ENCODE measurements around the gene ZMYND10.

The ZMYND10 gene

GRCh38 chr3:50342813-50343633 lies 2.5 kb downstream of the ZMYND10 start:
- Mint-ChIP-seq H3K4me1 (ENCODE audit: low read depth) (peaks cover 35% of the 10 kb centered on the region), H3K27ac (peak overlapping the region; percentile 41), H3K4me3 (no peak overlapping the region), H3K27me3 (ENCODE audit: low read depth) (no peaks in the 10 kb centered on the region), H3K36me3 (ENCODE audit: low read depth) (peaks cover 23% of the 10 kb centered on the region), H3K9me3 (no peaks in the 10 kb centered on the region)

- Mint-ChIP-seq H3K27me3 (ENCODE audit: low read depth) (no peaks in the 10 kb centered on the region), H3K4me1 (ENCODE audit: low read depth) (peaks cover 30% of the 10 kb centered on the region), H3K9me3 (no peaks in the 10 kb centered on the region), H3K27ac (peak overlapping the region; percentile 62), H3K4me3 (no peak overlapping the region), H3K36me3 (ENCODE audit: low read depth) (peaks cover 18% of the 10 kb centered on the region)
These were observed 3.4 kb downstream of the ZMYND10 start for GRCh38 chr3:50341996-50342650.

DNA sequence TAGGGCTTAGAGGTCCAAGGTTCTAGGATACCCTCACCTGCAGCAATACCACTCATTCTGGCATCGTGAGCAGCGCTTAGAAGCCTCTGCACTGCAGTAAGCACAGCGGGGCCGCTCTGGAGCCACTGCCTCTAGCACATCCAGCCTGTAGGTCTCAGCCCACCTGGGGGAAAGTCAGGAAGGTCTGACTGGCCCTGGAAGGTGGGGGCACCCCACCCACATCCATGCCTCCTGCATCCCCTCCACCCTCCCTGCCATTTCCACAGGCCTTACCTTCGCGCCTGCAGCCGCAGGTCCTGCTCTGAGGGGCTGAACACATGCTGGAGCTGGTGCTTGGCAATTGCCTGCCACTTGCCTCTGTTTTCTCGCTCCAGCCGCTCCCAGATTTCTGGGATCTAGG lies 4.0 kb downstream of the ZMYND10 start:
- Mint-ChIP-seq H3K27me3 (ENCODE audit: low read depth) (no peaks in the 10 kb centered on the region), H3K4me3 (peak overlapping the region; percentile 78), H3K27ac (peak overlapping the region; percentile 88), H3K36me3 (ENCODE audit: low read depth) (peaks cover 19% of the 10 kb centered on the region), H3K4me1 (ENCODE audit: low read depth) (peaks cover 31% of the 10 kb centered on the region), H3K9me3 (no peaks in the 10 kb centered on the region)

DNA sequence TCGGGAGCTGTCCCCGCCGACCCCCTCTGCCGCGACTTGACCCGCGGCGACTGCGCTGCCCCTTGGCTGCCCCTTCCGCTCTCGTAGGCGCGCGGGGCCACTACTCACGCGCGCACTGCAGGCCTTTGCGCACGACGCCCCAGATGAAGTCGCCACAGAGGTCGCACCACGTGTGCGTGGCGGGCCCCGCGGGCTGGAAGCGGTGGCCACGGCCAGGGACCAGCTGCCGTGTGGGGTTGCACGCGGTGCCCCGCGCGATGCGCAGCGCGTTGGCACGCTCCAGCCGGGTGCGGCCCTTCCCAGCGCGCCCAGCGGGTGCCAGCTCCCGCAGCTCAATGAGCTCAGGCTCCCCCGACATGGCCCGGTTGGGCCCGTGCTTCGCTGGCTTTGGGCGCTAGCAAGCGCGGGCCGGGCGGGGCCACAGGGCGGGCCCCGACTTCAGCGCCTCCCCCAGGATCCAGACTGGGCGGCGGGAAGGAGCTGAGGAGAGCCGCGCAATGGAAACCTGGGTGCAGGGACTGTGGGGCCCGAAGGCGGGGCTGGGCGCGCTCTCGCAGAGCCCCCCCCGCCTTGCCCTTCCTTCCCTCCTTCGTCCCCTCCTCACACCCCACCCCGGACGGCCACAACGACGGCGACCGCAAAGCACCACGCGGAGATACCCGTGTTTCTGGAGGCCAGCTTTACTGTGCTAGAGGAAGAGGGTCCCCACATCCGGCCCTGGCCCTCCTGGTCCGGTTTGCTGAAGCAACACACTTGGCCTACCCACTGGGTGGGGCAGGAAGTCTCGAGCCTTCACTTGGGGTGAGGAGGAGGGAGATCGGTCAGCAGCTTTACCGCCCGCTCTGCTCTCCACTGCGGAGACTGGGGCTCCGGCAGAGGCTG lies 4.8 kb downstream of the ZMYND10 start, which contains the start of gene RASSF1:
Gene RASSF1 (minus strand): TSS at position 389 of the 882 bp plus-strand sequence. CDS start 31 bp downstream, at position 358.
- Mint-ChIP-seq H3K27me3 (ENCODE audit: low read depth) (no peaks in the 10 kb centered on the region), H3K27ac (peak within 1 kb of the TSS; percentile 94), H3K9me3 (no peaks in the 10 kb centered on the region), H3K4me1 (ENCODE audit: low read depth) (peaks cover 35% of the 10 kb centered on the region), H3K36me3 (ENCODE audit: low read depth) (peaks cover 27% of the 10 kb centered on the region), H3K4me3 (peak within 1 kb of the TSS; percentile 95)

DNA sequence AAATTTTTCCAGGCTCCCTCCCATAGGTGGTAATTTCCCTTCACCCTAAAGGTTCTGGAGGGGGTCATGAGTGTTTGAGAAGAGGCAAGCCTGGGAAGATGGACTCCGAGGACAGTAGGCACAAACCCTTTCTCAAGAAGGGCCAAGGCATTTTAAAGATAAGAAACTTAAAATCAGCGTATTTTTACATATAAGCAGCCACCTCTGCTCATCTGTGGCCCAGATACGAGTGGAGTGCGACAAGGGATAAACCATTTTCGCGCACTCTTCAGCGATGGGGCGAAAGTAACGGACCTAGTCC lies 5.4 kb downstream of the ZMYND10 start:
- Mint-ChIP-seq H3K36me3 (ENCODE audit: low read depth) (peaks cover 31% of the 10 kb centered on the region), H3K27ac (peak overlapping the region; percentile 94), H3K4me3 (peak overlapping the region; percentile 95), H3K27me3 (ENCODE audit: low read depth) (no peaks in the 10 kb centered on the region), H3K4me1 (ENCODE audit: low read depth) (peaks cover 36% of the 10 kb centered on the region), H3K9me3 (no peaks in the 10 kb centered on the region)

GRCh38 chr3:50339485-50340146 lies 5.9 kb downstream of the ZMYND10 start:
- Mint-ChIP-seq H3K27me3 (ENCODE audit: low read depth) (no peaks in the 10 kb centered on the region), H3K27ac (peak overlapping the region; percentile 94), H3K4me3 (peak overlapping the region; percentile 95), H3K36me3 (ENCODE audit: low read depth) (peaks cover 31% of the 10 kb centered on the region), H3K4me1 (ENCODE audit: low read depth) (peaks cover 36% of the 10 kb centered on the region), H3K9me3 (no peaks in the 10 kb centered on the region)

DNA sequence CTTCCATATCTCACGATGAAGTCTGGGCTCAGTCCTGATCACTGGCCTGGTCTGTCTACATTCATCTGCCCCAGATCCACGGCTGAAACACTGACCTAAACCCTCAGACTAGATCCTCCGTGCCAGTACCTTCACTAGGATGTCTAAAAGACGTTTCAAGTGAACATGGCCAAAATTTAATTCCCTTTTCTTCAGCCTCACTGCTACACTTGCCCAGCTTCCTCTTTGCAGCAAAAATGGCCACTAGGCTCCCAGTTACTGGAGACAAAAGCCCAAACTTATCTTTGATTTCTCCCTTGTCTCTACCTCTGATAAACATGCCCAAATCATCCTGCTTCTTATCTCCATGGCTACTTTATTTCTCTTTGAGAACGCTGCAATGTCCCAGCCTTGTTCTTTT lies 6.6 kb downstream of the ZMYND10 start:
- H3K27ac Mint-ChIP-seq = peak overlapping the region; percentile 94
- peak overlapping the region; percentile 95 for H3K4me3 Mint-ChIP-seq
- H3K4me1 Mint-ChIP-seq (ENCODE audit: low read depth) = peaks cover 41% of the 10 kb centered on the region
- H3K27me3 Mint-ChIP-seq (ENCODE audit: low read depth) = no peaks in the 10 kb centered on the region
- H3K36me3 Mint-ChIP-seq (ENCODE audit: low read depth) = peaks cover 31% of the 10 kb centered on the region
- no peaks in the 10 kb centered on the region for H3K9me3 Mint-ChIP-seq

DNA sequence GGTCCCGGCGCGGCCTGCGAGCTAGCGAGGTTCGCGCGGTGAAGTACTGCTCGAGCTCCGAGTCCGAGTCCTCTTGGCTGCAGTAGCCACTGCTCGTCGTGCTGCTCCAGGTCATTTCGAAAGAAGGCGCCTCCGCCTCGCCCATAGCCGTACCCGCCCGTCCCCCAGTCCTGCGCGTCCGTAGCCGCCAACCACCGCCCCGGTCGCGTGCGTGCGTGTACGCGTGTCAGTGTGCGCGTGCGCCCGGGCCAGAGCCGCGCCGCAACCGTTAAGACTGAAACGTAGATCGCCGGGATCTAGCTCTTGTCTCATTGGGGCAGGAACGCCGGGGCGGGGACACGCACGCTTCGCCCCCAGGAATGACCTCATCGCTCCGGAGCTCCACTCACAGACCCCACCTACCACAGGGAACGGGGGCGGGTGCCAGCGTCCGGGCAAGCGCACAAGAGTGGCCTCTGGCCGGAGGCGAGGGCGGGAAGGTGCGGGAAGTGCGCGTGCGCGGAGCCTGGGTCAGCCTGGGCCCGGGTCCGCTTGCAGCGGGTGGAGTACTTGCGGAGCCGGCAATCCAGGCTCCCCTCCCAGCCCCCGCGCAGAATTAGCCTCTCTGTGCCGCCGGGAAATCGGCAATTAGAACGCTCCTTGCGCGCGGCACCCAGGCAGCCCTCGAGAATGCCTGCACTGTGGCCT lies 8.2 kb downstream of the ZMYND10 start:
- no peaks in the 10 kb centered on the region for H3K9me3 Mint-ChIP-seq
- peaks cover 31% of the 10 kb centered on the region for H3K36me3 Mint-ChIP-seq (ENCODE audit: low read depth)
- no peaks in the 10 kb centered on the region for H3K27me3 Mint-ChIP-seq (ENCODE audit: low read depth)
- H3K4me3 Mint-ChIP-seq = peak overlapping the region; percentile 95
- H3K27ac Mint-ChIP-seq = peak overlapping the region; percentile 94
- peaks cover 46% of the 10 kb centered on the region for H3K4me1 Mint-ChIP-seq (ENCODE audit: low read depth)

GRCh38 chr3:50336452-50337174 lies 8.9 kb downstream of the ZMYND10 start:
- Mint-ChIP-seq H3K4me1 (ENCODE audit: low read depth) (peaks cover 47% of the 10 kb centered on the region), H3K27me3 (ENCODE audit: low read depth) (no peaks in the 10 kb centered on the region)

DNA sequence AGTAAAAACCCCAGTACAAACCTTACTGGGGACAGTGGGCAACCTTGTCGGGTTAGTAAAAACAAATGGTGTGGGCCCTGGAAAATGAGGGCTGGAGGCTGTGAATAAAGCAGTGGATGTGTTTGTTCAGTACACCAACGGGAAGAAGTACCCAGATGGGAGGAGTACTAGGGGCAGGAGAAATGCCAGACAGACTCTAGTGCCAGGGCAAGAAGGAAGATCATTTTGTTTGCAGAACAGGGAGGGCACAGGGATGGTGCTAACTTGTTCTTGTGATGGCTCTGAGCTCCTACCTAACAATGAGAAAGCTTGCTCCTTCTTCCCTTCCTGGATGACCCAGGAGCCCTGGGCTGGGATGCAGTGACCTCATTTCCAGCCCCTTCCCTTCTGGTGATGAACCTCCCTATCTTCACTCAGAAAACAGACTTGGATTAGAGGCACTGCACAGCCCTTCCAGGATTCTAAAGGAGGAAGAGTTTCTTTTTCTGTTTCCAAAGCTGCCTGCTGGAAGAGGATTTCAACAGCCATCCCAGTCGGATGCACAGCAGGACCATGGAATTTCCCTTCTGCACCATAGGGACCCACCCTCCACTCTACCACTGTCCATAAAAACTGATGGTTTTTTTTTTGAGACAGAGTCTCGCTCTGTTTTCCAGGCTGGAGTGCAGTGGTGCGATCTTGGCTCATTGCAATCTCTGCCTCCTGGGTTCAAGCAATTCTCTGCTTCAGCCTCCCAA lies 11.0 kb downstream of the ZMYND10 start:
- Mint-ChIP-seq H3K4me1 (ENCODE audit: low read depth) (peaks cover 36% of the 10 kb centered on the region), H3K36me3 (ENCODE audit: low read depth) (peaks cover 39% of the 10 kb centered on the region), H3K27me3 (ENCODE audit: low read depth) (no peaks in the 10 kb centered on the region), H3K9me3 (no peaks in the 10 kb centered on the region), H3K4me3 (peak overlapping the region; percentile 49), H3K27ac (peak overlapping the region; percentile 22)

More at GRCh38 chr3:50336452-50337174, 8.9 kb downstream of the ZMYND10 start:
- H3K9me3 Mint-ChIP-seq = no peaks in the 10 kb centered on the region
- peak overlapping the region; percentile 95 for H3K4me3 Mint-ChIP-seq
- H3K27ac Mint-ChIP-seq = peak overlapping the region; percentile 94
- H3K36me3 Mint-ChIP-seq (ENCODE audit: low read depth) = peaks cover 35% of the 10 kb centered on the region

GRCh38 chr3:50333744-50334328 lies 11.7 kb downstream of the ZMYND10 start:
- H3K4me1 Mint-ChIP-seq (ENCODE audit: low read depth) = peaks cover 32% of the 10 kb centered on the region
- H3K27me3 Mint-ChIP-seq (ENCODE audit: low read depth) = no peaks in the 10 kb centered on the region
- peak overlapping the region; percentile 82 for H3K27ac Mint-ChIP-seq
- no peaks in the 10 kb centered on the region for H3K9me3 Mint-ChIP-seq
- H3K36me3 Mint-ChIP-seq (ENCODE audit: low read depth) = peaks cover 35% of the 10 kb centered on the region
- peak overlapping the region; percentile 49 for H3K4me3 Mint-ChIP-seq

DNA sequence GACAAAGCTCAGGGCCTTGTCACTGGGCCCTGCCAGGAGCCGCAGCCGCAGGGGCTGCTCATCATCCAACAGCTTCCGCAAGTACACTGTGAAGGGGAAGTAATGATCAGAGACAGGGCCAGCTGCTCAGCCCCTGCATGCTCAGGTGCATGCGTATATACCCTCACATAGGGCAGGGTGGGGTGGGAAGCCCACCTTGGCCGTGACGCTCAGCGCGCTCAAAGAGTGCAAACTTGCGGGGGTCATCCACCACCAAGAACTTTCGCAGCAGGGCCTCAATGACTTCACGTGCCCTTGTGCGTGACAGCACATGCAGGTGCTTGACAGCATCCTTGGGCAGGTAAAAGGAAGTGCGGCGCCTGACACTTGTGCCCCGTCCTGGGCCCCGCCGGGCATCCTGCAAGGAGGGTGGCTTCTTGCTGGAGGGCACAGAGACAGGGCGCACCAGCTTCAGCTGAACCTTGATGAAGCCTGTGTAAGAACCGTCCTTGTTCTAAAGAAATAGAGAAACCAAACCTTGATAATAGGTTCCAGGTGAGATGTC lies 14.1 kb downstream of the ZMYND10 start:
- Mint-ChIP-seq H3K36me3 (ENCODE audit: low read depth) (peaks cover 32% of the 10 kb centered on the region), H3K9me3 (no peaks in the 10 kb centered on the region), H3K4me1 (ENCODE audit: low read depth) (peaks cover 36% of the 10 kb centered on the region), H3K27ac (no peak overlapping the region), H3K4me3 (no peak overlapping the region), H3K27me3 (ENCODE audit: low read depth) (no peaks in the 10 kb centered on the region)
